ENCODE results near the gene NETO2. TPM values are rescaled to one million over a fixed set of nuclear protein-coding genes. Genes with fewer than 3 reads are reported as not detected.

NETO2 gene
- total and polyA plus RNA-seq, 2 donors (not counting 3 experiments of a cell fraction or from before 2014, with no cell fraction given): 18.4 to 24.8 TPM

DNA sequence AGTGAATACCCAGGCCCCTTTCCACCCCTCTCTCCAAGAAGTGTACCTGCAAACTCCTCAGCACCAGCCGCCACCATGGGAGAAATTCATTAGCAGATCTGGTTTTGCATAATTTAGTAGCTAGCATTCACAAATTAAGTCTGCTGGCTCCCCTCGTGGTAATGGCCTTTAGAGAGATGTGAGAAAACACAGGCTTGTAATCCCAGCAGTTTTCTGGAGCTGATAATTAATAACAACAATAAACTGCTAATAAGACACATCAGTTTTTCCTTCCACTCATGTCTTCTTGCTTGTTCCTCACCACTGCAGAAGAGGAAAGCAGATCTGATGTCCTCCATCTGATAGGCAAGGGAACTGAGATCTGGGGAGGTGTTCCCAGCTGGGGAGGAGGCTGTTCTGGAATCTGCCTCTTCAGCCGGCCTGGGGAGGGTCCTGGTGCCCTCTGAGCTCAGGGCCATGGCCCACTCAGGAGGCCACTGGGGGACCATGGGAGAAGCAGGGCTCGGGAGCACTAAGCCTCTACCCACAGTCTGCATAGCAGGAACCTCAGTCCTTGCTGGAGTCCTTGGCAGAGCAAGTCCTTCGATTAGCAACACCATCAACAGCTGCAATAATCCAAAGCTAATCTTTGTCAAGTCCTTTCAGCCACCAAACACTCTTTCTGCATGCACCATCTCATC is 96.1 kb downstream of the NETO2 start:
- no peak overlapping the region for H3K4me3 ChIP-seq (replicated peaks in 1 of 3; ENCODE audit: insufficient read depth in 1 of 3, low read depth in 1 of 3, low read length in 3 of 3)
- dilution Hi-C loops (cut with MboI; ENCODE audit: extremely low pct_ligation_motif_present, low sequenced_read_pairs) (no loop called here), intact Hi-C loops (cut with micrococcal nuclease) (no loop called here)
- H3K9ac ChIP-seq (replicated peaks; ENCODE audit: extremely low read depth, insufficient read depth, low read length): no peak overlapping the region
- BruUV-seq (replicated peaks): no TSS peak
- H3K36me3 ChIP-seq (ENCODE audit: control insufficient read depth in 2 of 2, extremely low read depth in 1 of 2, insufficient read depth in 2 of 2, low read length in 2 of 2): no peaks in the 10 kb centered on the region
- TF ChIP-seq, protein P1, sequence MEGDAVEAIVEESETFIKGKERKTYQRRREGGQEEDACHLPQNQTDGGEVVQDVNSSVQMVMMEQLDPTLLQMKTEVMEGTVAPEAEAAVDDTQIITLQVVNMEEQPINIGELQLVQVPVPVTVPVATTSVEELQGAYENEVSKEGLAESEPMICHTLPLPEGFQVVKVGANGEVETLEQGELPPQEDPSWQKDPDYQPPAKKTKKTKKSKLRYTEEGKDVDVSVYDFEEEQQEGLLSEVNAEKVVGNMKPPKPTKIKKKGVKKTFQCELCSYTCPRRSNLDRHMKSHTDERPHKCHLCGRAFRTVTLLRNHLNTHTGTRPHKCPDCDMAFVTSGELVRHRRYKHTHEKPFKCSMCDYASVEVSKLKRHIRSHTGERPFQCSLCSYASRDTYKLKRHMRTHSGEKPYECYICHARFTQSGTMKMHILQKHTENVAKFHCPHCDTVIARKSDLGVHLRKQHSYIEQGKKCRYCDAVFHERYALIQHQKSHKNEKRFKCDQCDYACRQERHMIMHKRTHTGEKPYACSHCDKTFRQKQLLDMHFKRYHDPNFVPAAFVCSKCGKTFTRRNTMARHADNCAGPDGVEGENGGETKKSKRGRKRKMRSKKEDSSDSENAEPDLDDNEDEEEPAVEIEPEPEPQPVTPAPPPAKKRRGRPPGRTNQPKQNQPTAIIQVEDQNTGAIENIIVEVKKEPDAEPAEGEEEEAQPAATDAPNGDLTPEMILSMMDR (IDR thresholded peaks at IDR 0.05; ENCODE audit: extremely low read depth in 1 of 2, insufficient read depth in 1 of 2, low read depth in 1 of 2, low read length in 2 of 2): no peak
- TF ChIP-seq MYC (IDR thresholded peaks at IDR 0.05; ENCODE audit: low read depth, low read length) (no peak), JUN (IDR thresholded peaks at IDR 0.05; ENCODE audit: borderline replicate concordance, insufficient read depth, insufficient read length, low read depth) (no peak), POLR2AphosphoS5 (IDR thresholded peaks at IDR 0.05; ENCODE audit: insufficient read depth, low read depth, low read length) (no peak), GATA2 (IDR thresholded peaks at IDR 0.05; ENCODE audit: insufficient read depth, insufficient read length, low read depth, low read length) (no peak), POLR2A (IDR thresholded peaks at IDR 0.05; ENCODE audit: low read depth, low read length) (no peak), FOS (IDR thresholded peaks at IDR 0.05; ENCODE audit: borderline replicate concordance, insufficient read depth, low read length) (no peak), EZH2 (IDR thresholded peaks at IDR 0.05; ENCODE audit: borderline replicate concordance, low read depth, low read length, severe bottlenecking) (no peak)
- TF ChIP-seq, protein P2, sequence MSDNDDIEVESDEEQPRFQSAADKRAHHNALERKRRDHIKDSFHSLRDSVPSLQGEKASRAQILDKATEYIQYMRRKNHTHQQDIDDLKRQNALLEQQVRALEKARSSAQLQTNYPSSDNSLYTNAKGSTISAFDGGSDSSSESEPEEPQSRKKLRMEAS (IDR thresholded peaks at IDR 0.05; ENCODE audit: insufficient read depth, insufficient read length): no peak
- ChIA-PET CTCF (interaction anchor here (0.9 to 2.1 kb wide), 7 partner anchors 10 to 1117 kb away, joined by 3 to 7 read pairs (median 5); partner anchors contain the start of gene NETO2), POLR2A (no interaction called here)
- no peak overlapping the region for H3K4me2 ChIP-seq (ENCODE audit: insufficient read depth, low read length)
- H2AFZ ChIP-seq (ENCODE audit: low read depth, low read length): no peak overlapping the region
- peaks cover 0 to 2% of the 10 kb centered on the region in 2 experiments for H3K27me3 ChIP-seq (ENCODE audit: control insufficient read depth in 2 of 2, insufficient read depth in 2 of 2, low read length in 2 of 2)
- no peaks in the 10 kb centered on the region for H3K9me3 ChIP-seq (replicated peaks; ENCODE audit: control insufficient read depth, insufficient read depth, low read length)
- no peak for FAIRE-seq
- no peak overlapping the region for H3K27ac ChIP-seq (ENCODE audit: insufficient read depth, low read depth, low read length)
- no peaks in the 10 kb centered on the region for H3K4me1 ChIP-seq (ENCODE audit: control insufficient read depth, extremely low read depth, insufficient read depth, low read length)
- DNase-seq (ENCODE audit: low read depth, low spot score): no peak
- H3K79me2 ChIP-seq (ENCODE audit: control insufficient read depth, insufficient read depth, low read length): no peaks in the 10 kb centered on the region
- H4K20me1 ChIP-seq (replicated peaks; ENCODE audit: control insufficient read depth, extremely low read depth, insufficient read depth, low read length): no peaks in the 10 kb centered on the region
- H3K9me1 ChIP-seq (replicated peaks; ENCODE audit: control insufficient read depth, extremely low read depth, insufficient read depth, low read length): no peaks in the 10 kb centered on the region

Data from endothelial cell of umbilical vein (primary cell).